Loucy (cell line): ENCODE data around the gene GEMIN5.

Experiments used
- CTCF ChIP-seq: fragments of 200-600 bp; sonication (generic); conservative IDR thresholded peaks from 2 replicates; pipeline ENCODE4 v1.5.1; 2014; ENCODE audit warnings: mild to moderate bottlenecking, antibody characterized with exemption, low read length
- EZH2phosphoT487 ChIP-seq: fragments of 200-600 bp; IDR thresholded peaks from 2 replicates; pipeline ENCODE4 v1.6.1; 2018; ENCODE audit warnings: antibody characterized with exemption, mild to moderate bottlenecking, moderate library complexity, borderline replicate concordance

- no peak for TF ChIP-seq CTCF
- TF ChIP-seq EZH2phosphoT487, result no peak
Measured at GRCh38 chr5:154865466-154866184, 72.4 kb downstream of the GEMIN5 start.
